HepG2 (cell line): ENCODE data around the gene PPDPF. TPM values are rescaled to one million over a fixed set of nuclear protein-coding genes. Genes with fewer than 3 reads are reported as not detected.

ENCODE experiments used
- ATAC-seq: fragments of 200-7000 bp; cut with Tn5 transposase; 3 replicates; pipeline ENCODE4 v1.9.1; 2020; ENCODE audit warnings: mild to moderate bottlenecking, moderate library complexity
- BruUV-seq: library from RNA; stranded (reverse); fragments of 400-500 nt; replicated peaks from 2 replicates; lab custom pipeline; 2021; lab: Mats Ljungman, UMichigan
- CTCF ChIA-PET: fragments of 300-600 bp; formaldehyde crosslinking; extraction: SDS; loops from one replicate; lab custom pipeline; 2021; ENCODE audit warnings: low total read pairs, inconsistent platforms, low intra/inter-chr PET ratio; lab: Yijun Ruan, JAX
- POLR2A ChIA-PET: fragments of 350-600 bp; sonication (Branson Sonifier 250); formaldehyde crosslinking; loops from one replicate; lab custom pipeline; 2020; ENCODE audit warnings: antibody characterized with exemption, inconsistent platforms; lab: Yijun Ruan, JAX
- DNase-seq: peaks from one replicate; pipeline ENCODE4 v3.0.0-alpha.2; 2015; ENCODE audit warnings: low spot score
- FAIRE-seq: peaks from 3 replicates; lab custom pipeline; 2011; peaks lifted over from hg19 to GRCh38; lab: Jason Lieb, UNC
- H2AFZ ChIP-seq: one replicate; pipeline ENCODE4 v1.6.1; 2011; ENCODE audit warnings: low read length, inconsistent platforms
- H3K27ac ChIP-seq: fragments of 300-600 bp; 3 replicates; pipeline ENCODE4 v1.8.0; 2011; ENCODE audit warnings: mixed run types, mild to moderate bottlenecking, mixed read lengths, low read length, inconsistent platforms; ENCODE audit not compliant: insufficient read depth; ENCODE audit errors: extremely low read length
- H3K27me3 ChIP-seq, 2 experiments: fragments of 200-600 bp in 1 of 2; 2 replicates in 1 of 2; 3 replicates in 1 of 2; pipeline versions ENCODE4 v1.6.0 to v1.8.0; 2011; ENCODE audit warnings: low read length in 2 of 2, mild to moderate bottlenecking in 2 of 2, moderate library complexity in 2 of 2, inconsistent platforms in 1 of 2; ENCODE audit not compliant: insufficient read depth in 2 of 2, control insufficient read depth in 1 of 2
- H3K36me3 ChIP-seq, 2 experiments: fragments of 200-600 bp in 1 of 2; replicated peaks in 1 of 2; 2 replicates in 1 of 2; 3 replicates in 1 of 2; pipeline versions ENCODE4 v1.5.1 to v1.8.0; 2011; ENCODE audit warnings: low read length in 2 of 2, inconsistent platforms in 1 of 2; ENCODE audit not compliant: insufficient read depth in 2 of 2, control insufficient read depth in 1 of 2
- H3K4me1 ChIP-seq: 2 replicates; pipeline ENCODE4 v1.5.1; 2012; ENCODE audit warnings: low read length, inconsistent platforms; ENCODE audit not compliant: insufficient read depth
- H3K4me2 ChIP-seq: 2 replicates; pipeline ENCODE4 v1.6.0; 2011; ENCODE audit warnings: low read depth, low read length, inconsistent platforms
- H3K4me3 ChIP-seq, 3 experiments: fragments of 200-600 bp in 1 of 3; sonication (generic), shearing (Covaris generic) in 1 of 3; replicated peaks in 1 of 3; 2 replicates each; pipeline ENCODE4 v1.5.1; 2011 to 2016; ENCODE audit warnings: low read length in 3 of 3, inconsistent platforms in 2 of 3, low read depth in 2 of 3, mild to moderate bottlenecking in 2 of 3, control low read depth in 1 of 3, mixed read lengths in 1 of 3; ENCODE audit not compliant: insufficient read depth in 1 of 3
- H3K79me2 ChIP-seq: one replicate; pipeline ENCODE4 v1.6.1; 2011; ENCODE audit warnings: low read length, inconsistent platforms; ENCODE audit not compliant: insufficient read depth
- H3K9ac ChIP-seq: 2 replicates; pipeline ENCODE4 v1.6.0; 2011; ENCODE audit warnings: mild to moderate bottlenecking, low read depth, low read length, inconsistent platforms; ENCODE audit not compliant: insufficient read depth
- H3K9me3 ChIP-seq: 2 replicates; pipeline ENCODE4 v1.5.1; 2012; ENCODE audit warnings: mild to moderate bottlenecking, low read length
- H4K20me1 ChIP-seq: 2 replicates; pipeline ENCODE4 v1.6.0; 2011; ENCODE audit warnings: inconsistent platforms, mild to moderate bottlenecking, low read length, moderate library complexity; ENCODE audit not compliant: insufficient read depth
- ASH2L ChIP-seq: fragments of 300-600, 200-600 bp; sonication (generic); IDR thresholded peaks from 2 replicates; pipeline ENCODE4 v1.7.0; 2017; ENCODE audit warnings: low read depth, mild to moderate bottlenecking, moderate library complexity, mixed read lengths, low read length; ENCODE audit not compliant: insufficient read length
- EED ChIP-seq: sonication (generic); formaldehyde crosslinking; IDR thresholded peaks from 2 replicates; pipeline ENCODE4 v1.5.0; 2020; ENCODE audit warnings: mild to moderate bottlenecking, missing genetic modification reagents
- MED13 ChIP-seq: sonication (generic); formaldehyde crosslinking; IDR thresholded peaks from 2 replicates; pipeline ENCODE4 v1.5.0; 2020; ENCODE audit warnings: missing genetic modification reagents
- MED8 ChIP-seq: sonication (generic); formaldehyde crosslinking; IDR thresholded peaks from 2 replicates; pipeline ENCODE4 v1.8.1; 2023; ENCODE audit warnings: mild to moderate bottlenecking, missing genetic modification reagents; ENCODE audit not compliant: insufficient replicate concordance
- PTBP1 ChIP-seq: fragments of 200-400 bp; formaldehyde crosslinking; IDR thresholded peaks from 2 replicates; pipeline ENCODE4 v1.6.1; 2018; ENCODE audit warnings: low read length, low read depth; ENCODE audit not compliant: poor library complexity, severe bottlenecking
- RAD51 ChIP-seq: fragments of 450-650 bp; IDR thresholded peaks from 2 replicates; pipeline ENCODE4 v1.6.1; 2016; ENCODE audit warnings: borderline replicate concordance
- RNF2 ChIP-seq: fragments of 450-650 bp; conservative IDR thresholded peaks from 2 replicates; pipeline ENCODE4 v1.6.1; 2016; ENCODE audit warnings: low read depth
- SP5 ChIP-seq: IDR thresholded peaks from 2 replicates; pipeline ENCODE4 v1.6.1; 2016; ENCODE audit warnings: low read depth, borderline replicate concordance
- ZFP41 ChIP-seq: sonication (generic); formaldehyde crosslinking; IDR thresholded peaks from 2 replicates; pipeline ENCODE4 v1.4.0; 2020; ENCODE audit warnings: mild to moderate bottlenecking, missing genetic modification reagents, borderline replicate concordance
- ZNF547 ChIP-seq: sonication (generic); formaldehyde crosslinking; IDR thresholded peaks from 2 replicates; pipeline ENCODE4 v1.5.1; 2020; ENCODE audit warnings: mild to moderate bottlenecking, missing genetic modification reagents
- ZNF672 ChIP-seq: sonication (generic); formaldehyde crosslinking; IDR thresholded peaks from 2 replicates; pipeline ENCODE4 v1.8.1; 2022; ENCODE audit warnings: missing genetic modification reagents
- ZNF777 ChIP-seq: sonication (generic); formaldehyde crosslinking; IDR thresholded peaks from 2 replicates; pipeline ENCODE4 v1.4.0; 2020; ENCODE audit warnings: missing genetic modification reagents
- ZSCAN31 ChIP-seq: sonication (generic); formaldehyde crosslinking; IDR thresholded peaks from 2 replicates; pipeline ENCODE4 v1.5.0; 2020; ENCODE audit warnings: low read depth, mild to moderate bottlenecking, missing genetic modification reagents
- WGBS: methylation state at CpG from one replicate; pipeline ENCODE4 v1.1.6; 2017; ENCODE audit warnings: low lambda C conversion rate; 5-methylcytosine and 5-hydroxymethylcytosine counted together
- in situ Hi-C: cut with HindIII; loops from 2 replicates; pipeline ENCODE4 v1.10.0; 2017; ENCODE audit warnings: low pct_unique_long_range_greater_than_20kb; ENCODE audit not compliant: extremely low pct_ligation_motif_present
- intact Hi-C: fragments of 100-400 bp; cut with micrococcal nuclease; formaldehyde crosslinking; loops from one replicate; pipeline ENCODE4 v1.10.0; 2022; ENCODE audit not compliant: unreplicated experiment
- polyA plus RNA-seq, 8 experiments: library from polyadenylated mRNA; depleted of rRNA in 3 of 8; stranded (reverse) in 7 of 8; unstranded in 1 of 8; fragments of >200 nt; fragmentation: Illumina TruSeq in 4 of 8; extraction: Trizol in 4 of 8; gene quantifications; 2 replicates each; pipeline versions ENCODE4 v1.2.1 to v1.2.3, GENCODE V29; 2011 to 2016; ENCODE audit warnings: low read depth in 4 of 8, missing spikeins in 1 of 8, mixed read lengths in 1 of 8; ENCODE audit not compliant: insufficient read depth in 1 of 8
- total RNA-seq, 5 experiments: library from RNA; depleted of rRNA; stranded (reverse); fragments of >200 nt; fragmentation: Illumina TruSeq; extraction: Trizol; gene quantifications; 2 replicates each; pipeline ENCODE4 v1.2.3, GENCODE V29; 2016; ENCODE audit warnings: low read depth in 1 of 5
- TF ChIP-seq, protein P1 (sequence below): sonication (generic); formaldehyde crosslinking; IDR thresholded peaks from 2 replicates; pipeline ENCODE4 v1.5.0; 2020; ENCODE audit warnings: missing genetic modification reagents
- TF ChIP-seq, protein P2 (sequence below): sonication (generic); formaldehyde crosslinking; conservative IDR thresholded peaks from 2 replicates; pipeline ENCODE4 v1.5.0; 2020; ENCODE audit warnings: missing genetic modification reagents

Gene PPDPF
- total and polyA plus RNA-seq, 2 of the 13 experiments (the other 11 are each of a cell fraction or from before 2014, with no cell fraction given), result 1.8 to 7.0 TPM

DNA sequence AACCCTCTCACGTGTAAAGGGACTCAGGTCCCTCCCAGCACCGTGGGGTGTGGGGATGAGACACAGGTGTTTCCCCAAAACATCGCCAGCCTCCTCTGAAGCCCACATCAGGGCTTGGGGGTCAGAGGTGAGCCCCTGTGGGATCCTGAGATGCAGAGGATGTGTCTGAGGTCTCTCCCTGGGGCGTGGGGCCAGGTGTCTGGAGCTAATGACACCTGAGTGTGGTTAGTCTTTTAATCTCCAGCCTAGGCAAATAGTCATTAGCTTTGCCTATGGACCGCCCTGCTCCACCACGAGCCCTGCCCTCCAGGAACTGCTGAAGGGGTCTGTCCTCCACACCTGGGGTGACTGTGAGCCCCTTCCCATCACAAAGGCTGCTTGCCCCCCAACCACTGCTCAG is 25.2 kb downstream of the PPDPF start:
- Histone ChIP-seq H3K9ac (no peak overlapping the region), H3K4me1 (peaks cover 20% of the 10 kb centered on the region), H3K4me2 (no peak overlapping the region), H3K4me3 (no peak overlapping the region), H3K79me2 (no peaks in the 10 kb centered on the region), H3K36me3 (no peaks in the 10 kb centered on the region), H3K27me3 (peaks cover 42 to 83% of the 10 kb centered on the region in 2 experiments), H2AFZ (no peak overlapping the region), H3K27ac (no peak overlapping the region), H3K9me3 (no peaks in the 10 kb centered on the region), H4K20me1 (no peaks in the 10 kb centered on the region; the same call in 1 of the 2 replicates)
- intact Hi-C loops (no loop called here), in situ Hi-C loops (no loop called here)
- ChIA-PET CTCF (no interaction called here), POLR2A (interaction anchor here (1.1 to 1.6 kb wide), 2 partner anchors 8 to 81 kb away, joined by 3 read pairs; partner anchors contain the start of gene GMEB2)
- no TSS peak for BruUV-seq
- no peak for FAIRE-seq
- WGBS, result 36% methylated on average over 5 of the region's 6 CpGs
- TF ChIP-seq ZNF672 (CRISPR knock-in tag) (no peak), EED (CRISPR knock-in tag) (peak; percentile 54; the same call in 1 of the 2 replicates), PTBP1 (no peak)
- no peak for ATAC-seq
- no peak for DNase-seq

DNA sequence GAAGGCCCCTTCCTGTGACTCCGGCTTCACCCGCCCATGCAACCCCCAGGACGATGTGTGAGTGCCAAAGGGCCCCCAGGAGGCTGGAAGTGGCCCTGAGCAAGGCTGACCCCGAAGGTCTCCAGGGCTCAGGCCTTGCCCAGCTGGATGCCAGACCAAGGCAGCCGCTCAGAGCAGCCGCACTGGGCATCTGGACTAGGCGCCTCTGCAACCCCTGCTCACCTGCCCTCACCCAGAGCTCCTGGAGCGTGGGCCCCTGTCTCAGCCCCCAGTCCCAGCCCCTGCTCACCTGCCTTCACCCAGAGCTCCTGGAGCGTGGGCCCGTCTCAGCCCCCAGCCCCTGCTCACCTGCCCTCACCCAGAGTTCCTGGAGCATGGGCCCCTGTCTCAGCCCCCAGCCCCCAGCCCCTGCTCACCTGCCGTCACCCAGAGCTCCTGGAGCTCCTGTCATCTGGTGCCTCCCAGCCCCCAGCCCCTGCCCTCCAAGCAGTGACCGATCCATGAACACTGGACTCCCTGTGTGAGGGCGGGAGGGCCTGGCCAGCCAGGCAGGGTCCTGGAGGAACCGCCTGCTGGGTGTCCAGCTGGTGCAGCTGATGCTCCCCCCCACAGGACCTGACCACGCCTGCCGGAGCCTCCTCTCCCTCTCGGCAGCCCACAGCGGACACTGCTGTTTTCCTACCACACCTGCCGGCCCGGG is 25.8 kb downstream of the PPDPF start:
- H3K79me2 ChIP-seq, result no peaks in the 10 kb centered on the region
- H3K36me3 ChIP-seq, result no peaks in the 10 kb centered on the region
- no peak overlapping the region for H3K4me2 ChIP-seq
- in situ Hi-C loops (no loop called here), intact Hi-C loops (no loop called here)
- WGBS, result 29% methylated on average over 16 of the region's 20 CpGs
- no peak overlapping the region for H2AFZ ChIP-seq
- no peak overlapping the region for H3K27ac ChIP-seq
- H3K4me1 ChIP-seq, result peaks cover 20% of the 10 kb centered on the region
- FAIRE-seq (no peak), DNase-seq (no peak), ATAC-seq (no peak)
- BruUV-seq, result no TSS peak
- H3K4me3 ChIP-seq, result no peak overlapping the region
- ChIA-PET CTCF (no interaction called here), POLR2A (interaction anchor here (1.1 to 1.6 kb wide), 2 partner anchors 8 to 81 kb away, joined by 3 read pairs; partner anchors contain the start of gene GMEB2)
- no peak for TF ChIP-seq MED8
- no peak for TF ChIP-seq MED13 (CRISPR knock-in tag)
- TF ChIP-seq, protein P1, sequence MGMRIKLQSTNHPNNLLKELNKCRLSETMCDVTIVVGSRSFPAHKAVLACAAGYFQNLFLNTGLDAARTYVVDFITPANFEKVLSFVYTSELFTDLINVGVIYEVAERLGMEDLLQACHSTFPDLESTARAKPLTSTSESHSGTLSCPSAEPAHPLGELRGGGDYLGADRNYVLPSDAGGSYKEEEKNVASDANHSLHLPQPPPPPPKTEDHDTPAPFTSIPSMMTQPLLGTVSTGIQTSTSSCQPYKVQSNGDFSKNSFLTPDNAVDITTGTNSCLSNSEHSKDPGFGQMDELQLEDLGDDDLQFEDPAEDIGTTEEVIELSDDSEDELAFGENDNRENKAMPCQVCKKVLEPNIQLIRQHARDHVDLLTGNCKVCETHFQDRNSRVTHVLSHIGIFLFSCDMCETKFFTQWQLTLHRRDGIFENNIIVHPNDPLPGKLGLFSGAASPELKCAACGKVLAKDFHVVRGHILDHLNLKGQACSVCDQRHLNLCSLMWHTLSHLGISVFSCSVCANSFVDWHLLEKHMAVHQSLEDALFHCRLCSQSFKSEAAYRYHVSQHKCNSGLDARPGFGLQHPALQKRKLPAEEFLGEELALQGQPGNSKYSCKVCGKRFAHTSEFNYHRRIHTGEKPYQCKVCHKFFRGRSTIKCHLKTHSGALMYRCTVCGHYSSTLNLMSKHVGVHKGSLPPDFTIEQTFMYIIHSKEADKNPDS (CRISPR knock-in tag), result no peak
- TF ChIP-seq SP5 (CRISPR knock-in tag), result no peak
- TF ChIP-seq ASH2L, result no peak
- TF ChIP-seq ZNF777 (CRISPR knock-in tag), result no peak
- TF ChIP-seq, protein P2, sequence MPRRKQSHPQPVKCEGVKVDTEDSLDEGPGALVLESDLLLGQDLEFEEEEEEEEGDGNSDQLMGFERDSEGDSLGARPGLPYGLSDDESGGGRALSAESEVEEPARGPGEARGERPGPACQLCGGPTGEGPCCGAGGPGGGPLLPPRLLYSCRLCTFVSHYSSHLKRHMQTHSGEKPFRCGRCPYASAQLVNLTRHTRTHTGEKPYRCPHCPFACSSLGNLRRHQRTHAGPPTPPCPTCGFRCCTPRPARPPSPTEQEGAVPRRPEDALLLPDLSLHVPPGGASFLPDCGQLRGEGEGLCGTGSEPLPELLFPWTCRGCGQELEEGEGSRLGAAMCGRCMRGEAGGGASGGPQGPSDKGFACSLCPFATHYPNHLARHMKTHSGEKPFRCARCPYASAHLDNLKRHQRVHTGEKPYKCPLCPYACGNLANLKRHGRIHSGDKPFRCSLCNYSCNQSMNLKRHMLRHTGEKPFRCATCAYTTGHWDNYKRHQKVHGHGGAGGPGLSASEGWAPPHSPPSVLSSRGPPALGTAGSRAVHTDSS, result no peak
- TF ChIP-seq ZSCAN31, result no peak
- no peak for TF ChIP-seq ZFP41 (CRISPR knock-in tag)
- TF ChIP-seq RAD51, result no peak
- TF ChIP-seq RNF2, result no peak
- TF ChIP-seq ZNF547, result no peak
- H3K9ac ChIP-seq, result no peak overlapping the region
- H3K27me3 ChIP-seq, result peaks cover 36 to 81% of the 10 kb centered on the region in 2 experiments
- H3K9me3 ChIP-seq, result no peaks in the 10 kb centered on the region
- H4K20me1 ChIP-seq, result no peaks in the 10 kb centered on the region; the same call in 1 of the 2 replicates
